ENCODE results near the gene TRPM3. TPM values are rescaled to one million over a fixed set of nuclear protein-coding genes. Genes with fewer than 3 reads are reported as not detected.
A peak's percentile ranks its signal among the peaks of the same experiment; 100 is the strongest.

TRPM3 gene
- total RNA-seq, 8 experiments from 2014 or later = 0.09 to 2.3 (median 1.4) TPM

- peaks cover 5 to 24% of the 10 kb centered on the region in 2 donors for H3K4me1 ChIP-seq (replicated peaks in 1 of 2)
- WGBS, 10 experiments = 7 to 80% (median 44%) methylated on average over 1 to 2 of the region's 2 CpGs
- ATAC-seq (replicated peaks in 6 of 8) = no peak
- H3K27ac ChIP-seq = peak overlapping the region in 1 of 2 donors; percentile 4
- in situ Hi-C loops (cut with MboI; ENCODE audit: low pct_unique_long_range_greater_than_20kb in 2 of 9, low sequenced_read_pairs in 9 of 9, unreplicated experiment in 9 of 9) = no loop called here
- no peak overlapping the region for H3K4me3 ChIP-seq
Measured at GRCh38 chr9:70950270-70950669, 171.2 kb downstream of the TRPM3 start.

DNA sequence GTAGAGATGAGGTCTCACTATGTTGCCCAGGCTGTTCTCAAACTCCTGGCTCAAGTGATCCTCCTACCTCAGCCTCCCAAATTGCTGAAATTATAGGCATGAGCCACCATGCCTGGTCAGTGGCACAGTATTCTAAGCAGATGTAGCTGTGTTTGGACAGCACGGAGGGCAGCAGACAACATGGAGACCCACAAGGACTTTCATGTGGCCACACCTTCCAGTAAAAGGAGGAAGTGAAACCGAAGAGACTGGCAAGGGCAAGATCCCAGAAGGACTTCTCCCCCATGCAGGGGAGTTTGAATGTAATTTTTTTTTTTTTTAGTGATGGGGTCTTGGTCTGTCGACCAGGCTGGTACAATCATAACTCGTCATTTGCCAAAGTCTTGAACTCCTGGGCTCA is 172.2 kb downstream of the TRPM3 start:
- no peak overlapping the region for H3K4me3 ChIP-seq
- in situ Hi-C loops (cut with MboI; ENCODE audit: low pct_unique_long_range_greater_than_20kb in 2 of 9, low sequenced_read_pairs in 9 of 9, unreplicated experiment in 9 of 9) = loop anchor here in 2 of 9 experiments (25.0 kb wide), 1 partner anchor 288 kb away; no protein-coding TSS in a partner anchor
- no peak for ATAC-seq (replicated peaks in 6 of 8)
- H3K27ac ChIP-seq = no peak overlapping the region
- 0 to 100% (median 70%) methylated on average over 1 to 4 of the region's 4 CpGs; no CpG with 5 or more reads in 2 of the 10 experiments for WGBS, 10 experiments
- H3K4me1 ChIP-seq (replicated peaks in 1 of 2) = peaks cover 5 to 24% of the 10 kb centered on the region in 2 donors

DNA sequence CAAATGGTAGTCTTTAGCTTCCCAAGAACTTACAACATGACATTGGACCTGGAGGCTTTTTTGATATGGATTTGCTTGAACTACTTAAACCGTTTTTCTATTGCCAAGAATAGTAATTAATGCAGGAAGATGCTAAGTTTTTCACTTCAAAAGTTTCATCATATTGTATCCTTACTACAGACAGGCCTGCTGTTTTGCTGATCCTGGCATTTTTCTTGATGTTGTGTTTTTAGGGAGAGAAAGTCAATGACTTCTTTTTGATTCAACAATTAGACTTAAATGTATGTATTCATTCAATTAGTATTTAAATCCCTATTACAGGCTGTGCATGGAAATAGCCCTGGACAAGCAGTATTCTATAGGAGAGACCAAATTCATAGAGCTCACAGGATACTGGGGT is 172.7 kb downstream of the TRPM3 start:
- no peak overlapping the region for H3K4me3 ChIP-seq
- 0 to 60% (median 40%) methylated on average over 1 of the region's 1 CpG; no CpG with 5 or more reads in 3 of the 10 experiments for WGBS, 10 experiments
- H3K27ac ChIP-seq = no peak overlapping the region
- in situ Hi-C loops (cut with MboI; ENCODE audit: low pct_unique_long_range_greater_than_20kb in 2 of 9, low sequenced_read_pairs in 9 of 9, unreplicated experiment in 9 of 9) = loop anchor here in 2 of 9 experiments (25.0 kb wide), 1 partner anchor 289 kb away; no protein-coding TSS in a partner anchor
- ATAC-seq (replicated peaks in 6 of 8) = no peak
- peaks cover 5 to 24% of the 10 kb centered on the region in 2 donors for H3K4me1 ChIP-seq (replicated peaks in 1 of 2)

GRCh38 chr9:70947511-70947910 is 173.9 kb downstream of the TRPM3 start:
- in situ Hi-C loops (cut with MboI; ENCODE audit: low pct_unique_long_range_greater_than_20kb in 2 of 9, low sequenced_read_pairs in 9 of 9, unreplicated experiment in 9 of 9) = loop anchor here in 2 of 9 experiments (25.0 kb wide), 1 partner anchor 290 kb away; no protein-coding TSS in a partner anchor
- ATAC-seq (replicated peaks in 6 of 8) = no peak
- Histone ChIP-seq H3K27ac (no peak overlapping the region), H3K4me1 (replicated peaks in 1 of 2) (peaks cover 5 to 23% of the 10 kb centered on the region in 2 donors), H3K4me3 (no peak overlapping the region)
- WGBS, 10 experiments = 0 to 83% (median 45%) methylated on average over 1 to 2 of the region's 2 CpGs; no CpG with 5 or more reads in 7 of the 10 experiments

DNA sequence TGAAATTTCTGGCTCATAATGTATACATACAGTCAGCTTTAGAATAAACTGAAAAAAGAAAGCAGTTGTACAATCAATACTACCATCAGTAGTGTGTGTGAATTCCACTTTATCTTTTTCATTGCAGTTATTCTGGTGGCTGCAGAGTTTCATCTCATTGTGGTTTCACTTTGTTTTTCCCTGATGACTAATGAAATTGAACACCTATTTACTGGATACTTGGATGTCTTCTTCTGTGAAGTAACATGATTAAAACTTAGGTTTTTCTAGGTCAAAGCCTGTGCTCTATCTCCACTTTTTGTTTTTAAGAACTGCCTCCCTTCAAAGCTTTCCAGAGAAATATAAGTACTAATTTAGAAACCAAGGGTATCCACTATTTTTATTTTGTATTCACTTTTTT is 174.3 kb downstream of the TRPM3 start:
- no peak for ATAC-seq (replicated peaks in 6 of 8)
- peaks cover 5 to 19% of the 10 kb centered on the region in 2 donors for H3K4me1 ChIP-seq (replicated peaks in 1 of 2)
- H3K4me3 ChIP-seq = no peak overlapping the region
- in situ Hi-C loops (cut with MboI; ENCODE audit: low pct_unique_long_range_greater_than_20kb in 2 of 9, low sequenced_read_pairs in 9 of 9, unreplicated experiment in 9 of 9) = loop anchor here in 2 of 9 experiments (25.0 kb wide), 1 partner anchor 290 kb away; no protein-coding TSS in a partner anchor
- no peak overlapping the region for H3K27ac ChIP-seq

DNA sequence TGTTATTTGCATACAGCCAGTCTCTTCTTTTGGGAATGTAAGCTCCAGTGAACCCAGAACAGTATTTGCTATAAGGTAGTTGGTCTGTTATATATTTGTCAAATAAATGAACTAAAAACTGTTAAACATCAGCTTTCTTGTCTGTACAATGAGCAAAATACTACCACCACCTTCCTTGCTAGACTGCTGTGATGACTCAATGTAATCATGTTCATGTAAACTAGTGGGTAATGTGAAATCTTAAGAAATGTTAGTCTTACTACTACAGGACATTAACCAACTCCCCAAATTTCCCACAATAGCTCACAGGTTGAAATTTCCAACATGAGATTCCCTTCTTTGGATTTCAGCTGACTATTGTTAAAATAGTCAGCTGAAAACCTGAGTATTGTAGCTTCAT is 176.1 kb downstream of the TRPM3 start:
- Histone ChIP-seq H3K27ac (no peak overlapping the region), H3K4me1 (replicated peaks in 1 of 2) (peaks cover 0 to 3% of the 10 kb centered on the region in 2 donors), H3K4me3 (no peak overlapping the region)
- in situ Hi-C loops (cut with MboI; ENCODE audit: low pct_unique_long_range_greater_than_20kb in 2 of 9, low sequenced_read_pairs in 9 of 9, unreplicated experiment in 9 of 9) = loop anchor here in 2 of 9 experiments (25.0 kb wide), 1 partner anchor 292 kb away; no protein-coding TSS in a partner anchor
- ATAC-seq (replicated peaks in 6 of 8) = no peak

GRCh38 chr9:70941191-70941590 is 180.2 kb downstream of the TRPM3 start:
- Histone ChIP-seq H3K4me3 (no peak overlapping the region), H3K4me1 (replicated peaks in 1 of 2) (no peaks in the 10 kb centered on the region), H3K27ac (no peak overlapping the region)
- in situ Hi-C loops (cut with MboI; ENCODE audit: low pct_unique_long_range_greater_than_20kb in 2 of 9, low sequenced_read_pairs in 9 of 9, unreplicated experiment in 9 of 9) = loop anchor here in 2 of 9 experiments (25.0 kb wide), 1 partner anchor 296 kb away; no protein-coding TSS in a partner anchor
- no peak for ATAC-seq (replicated peaks in 6 of 8)
- WGBS, 10 experiments = 0 to 100% (median 71%) methylated on average over 1 to 4 of the region's 4 CpGs; no CpG with 5 or more reads in 1 of the 10 experiments

DNA sequence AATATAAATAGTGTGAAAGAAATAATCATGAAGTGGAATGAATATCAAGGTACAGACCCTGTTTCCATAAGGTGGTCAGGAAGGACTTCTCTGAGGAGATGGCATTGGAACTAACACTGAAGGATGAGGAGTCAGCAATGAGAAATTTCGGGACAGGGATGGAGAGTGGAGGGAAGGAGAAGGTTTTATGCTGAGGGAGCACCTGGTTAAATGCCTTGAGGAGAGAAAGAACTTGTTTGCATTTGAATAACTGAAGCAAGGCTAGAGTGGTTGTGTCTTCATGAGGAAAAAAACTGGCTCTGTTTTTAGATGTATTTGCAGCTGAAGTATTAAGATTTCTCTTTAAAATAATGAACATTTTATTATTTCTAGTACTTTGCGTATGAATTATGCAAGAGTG is 180.8 kb downstream of the TRPM3 start:
- in situ Hi-C loops (cut with MboI; ENCODE audit: low pct_unique_long_range_greater_than_20kb in 2 of 9, low sequenced_read_pairs in 9 of 9, unreplicated experiment in 9 of 9) = loop anchor here in 2 of 9 experiments (25.0 kb wide), 1 partner anchor 297 kb away; no protein-coding TSS in a partner anchor
- H3K4me1 ChIP-seq (replicated peaks in 1 of 2) = no peaks in the 10 kb centered on the region
- 0 to 79% (median 50%) methylated on average over 1 to 2 of the region's 2 CpGs; no CpG with 5 or more reads in 1 of the 10 experiments for WGBS, 10 experiments
- H3K27ac ChIP-seq = no peak overlapping the region
- ATAC-seq (replicated peaks in 6 of 8) = no peak
- no peak overlapping the region for H3K4me3 ChIP-seq

DNA sequence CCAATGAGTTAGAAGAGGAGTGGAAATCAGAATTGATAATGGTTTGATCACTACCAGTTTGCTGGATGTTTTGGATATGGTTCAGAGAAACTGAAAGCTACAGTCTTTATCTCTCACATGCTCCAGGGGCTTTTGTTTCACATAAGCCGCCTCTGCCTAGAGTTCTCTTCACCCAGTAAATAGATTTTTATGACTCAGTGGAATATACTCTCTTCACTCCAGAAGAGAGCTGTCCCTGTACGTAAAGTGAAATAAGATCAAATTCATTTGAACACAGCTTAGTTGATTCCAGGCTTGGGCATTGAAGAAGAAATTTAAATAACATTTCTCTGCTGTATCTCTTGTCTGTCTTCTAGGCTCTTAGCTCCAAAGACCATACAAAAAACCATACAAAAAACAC is 184.9 kb downstream of the TRPM3 start:
- no peak for ATAC-seq (replicated peaks in 6 of 8)
- in situ Hi-C loops (cut with MboI; ENCODE audit: low pct_unique_long_range_greater_than_20kb in 2 of 9, low sequenced_read_pairs in 9 of 9, unreplicated experiment in 9 of 9) = loop anchor here in 2 of 9 experiments (25.0 kb wide), 1 partner anchor 301 kb away; no protein-coding TSS in a partner anchor
- no peak overlapping the region for H3K27ac ChIP-seq
- no peaks in the 10 kb centered on the region for H3K4me1 ChIP-seq (replicated peaks in 1 of 2)
- H3K4me3 ChIP-seq = no peak overlapping the region
- WGBS, 10 experiments = 29 to 100% (median 79%) methylated on average over 1 to 2 of the region's 2 CpGs

GRCh38 chr9:70935856-70936255 is 185.6 kb downstream of the TRPM3 start:
- in situ Hi-C loops (cut with MboI; ENCODE audit: low pct_unique_long_range_greater_than_20kb in 2 of 9, low sequenced_read_pairs in 9 of 9, unreplicated experiment in 9 of 9) = loop anchor here in 2 of 9 experiments (25.0 kb wide), 1 partner anchor 301 kb away; no protein-coding TSS in a partner anchor
- Histone ChIP-seq H3K27ac (no peak overlapping the region), H3K4me1 (replicated peaks in 1 of 2) (no peaks in the 10 kb centered on the region), H3K4me3 (no peak overlapping the region)
- no peak for ATAC-seq (replicated peaks in 6 of 8)

- WGBS, 10 experiments = 55 to 100% (median 100%) methylated on average over 1 of the region's 1 CpG; no CpG with 5 or more reads in 5 of the 10 experiments
- Histone ChIP-seq H3K4me1 (replicated peaks in 1 of 2) (no peaks in the 10 kb centered on the region), H3K4me3 (no peak overlapping the region), H3K27ac (no peak overlapping the region)
- in situ Hi-C loops (cut with MboI; ENCODE audit: low pct_unique_long_range_greater_than_20kb in 2 of 9, low sequenced_read_pairs in 9 of 9, unreplicated experiment in 9 of 9) = loop anchor here in 2 of 9 experiments (25.0 kb wide), 1 partner anchor 303 kb away; no protein-coding TSS in a partner anchor
- ATAC-seq (replicated peaks in 6 of 8) = no peak
Measured at GRCh38 chr9:70934642-70935041, 186.8 kb downstream of the TRPM3 start.

DNA sequence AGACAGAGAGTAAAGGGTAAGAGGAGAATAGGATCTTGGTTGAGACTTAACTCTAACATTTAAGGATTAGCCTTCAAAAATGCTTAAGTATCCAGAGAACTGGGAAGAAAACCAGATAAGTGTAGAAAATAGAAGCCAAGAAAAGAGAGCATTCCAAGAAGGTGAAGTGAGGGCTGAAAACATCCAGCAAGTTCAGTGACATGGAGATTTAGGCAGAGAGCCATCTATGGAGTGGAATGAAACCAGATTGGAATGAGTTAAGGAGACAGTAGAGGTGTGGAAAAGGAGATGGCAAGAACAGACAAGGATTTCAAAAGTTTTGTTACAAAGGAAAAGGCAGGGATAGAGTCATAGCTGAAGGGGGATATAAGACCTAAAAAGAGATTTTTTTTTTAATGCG is 188.1 kb downstream of the TRPM3 start:
- Histone ChIP-seq H3K27ac (no peak overlapping the region), H3K4me1 (replicated peaks in 1 of 2) (no peaks in the 10 kb centered on the region), H3K4me3 (no peak overlapping the region)
- 0 to 100% (median 75%) methylated on average over 1 of the region's 1 CpG; no CpG with 5 or more reads in 4 of the 10 experiments for WGBS, 10 experiments
- in situ Hi-C loops (cut with MboI; ENCODE audit: low pct_unique_long_range_greater_than_20kb in 2 of 9, low sequenced_read_pairs in 9 of 9, unreplicated experiment in 9 of 9) = loop anchor here in 2 of 9 experiments (25.0 kb wide), 1 partner anchor 304 kb away; no protein-coding TSS in a partner anchor
- no peak for ATAC-seq (replicated peaks in 6 of 8)

DNA sequence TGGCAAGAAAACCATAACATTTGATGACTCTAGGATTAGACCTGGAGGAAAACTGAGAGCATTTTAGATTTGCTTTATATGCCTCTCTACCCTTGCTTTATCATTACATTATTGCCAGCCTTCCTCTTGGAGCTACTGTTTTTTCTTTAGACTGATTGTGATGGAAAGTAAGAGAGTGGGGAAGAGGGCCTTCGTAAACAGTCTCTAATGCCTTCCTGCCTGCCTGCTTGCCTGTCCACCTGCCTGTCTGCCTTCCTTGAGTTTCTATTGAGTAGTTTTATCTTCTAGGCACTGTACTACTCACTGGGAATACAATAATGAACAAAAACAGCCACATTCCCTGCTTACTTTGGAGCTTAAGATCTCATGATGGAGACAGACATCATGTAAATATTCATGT is 189.3 kb downstream of the TRPM3 start:
- Histone ChIP-seq H3K27ac (no peak overlapping the region), H3K4me3 (no peak overlapping the region), H3K4me1 (replicated peaks in 1 of 2) (no peaks in the 10 kb centered on the region)
- in situ Hi-C loops (cut with MboI; ENCODE audit: low pct_unique_long_range_greater_than_20kb in 2 of 9, low sequenced_read_pairs in 9 of 9, unreplicated experiment in 9 of 9) = loop anchor here in 2 of 9 experiments (25.0 kb wide), 1 partner anchor 305 kb away; no protein-coding TSS in a partner anchor
- 0 to 88% (median 80%) methylated on average over 1 of the region's 1 CpG; no CpG with 5 or more reads in 5 of the 10 experiments for WGBS, 10 experiments
- no peak for ATAC-seq (replicated peaks in 6 of 8)
